ENCODE measurements around the gene SYVN1.

Gene SYVN1

GRCh38 chr11:65103476-65103875 is 30.8 kb downstream of the SYVN1 start:
- H3K4me3 ChIP-seq (replicated peaks in 1 of 2; ENCODE audit: low read depth in 2 of 2, low read length in 2 of 2) = no peak overlapping the region
- no peak for TF ChIP-seq CTCF (IDR thresholded peaks at IDR 0.05; ENCODE audit: low read depth, low read length)
- DNase-seq (ENCODE audit: low read depth in 2 of 2) = no peak

- TF ChIP-seq CTCF (IDR thresholded peaks at IDR 0.05; ENCODE audit: low read depth, low read length) = no peak
- H3K4me3 ChIP-seq (replicated peaks in 1 of 2; ENCODE audit: low read depth in 2 of 2, low read length in 2 of 2) = no peak overlapping the region
- peak; percentile 20 to 46 for DNase-seq (ENCODE audit: low read depth in 2 of 2)
Observed at GRCh38 chr11:65102142-65103095, 31.9 kb downstream of the SYVN1 start.

- TF ChIP-seq CTCF (IDR thresholded peaks at IDR 0.05; ENCODE audit: low read depth, low read length) = no peak
- peak in 1 of 2 donors; percentile 79 for DNase-seq (ENCODE audit: low read depth in 2 of 2)
- no peak overlapping the region for H3K4me3 ChIP-seq (replicated peaks in 1 of 2; ENCODE audit: low read depth in 2 of 2, low read length in 2 of 2)
Observed at GRCh38 chr11:65100674-65101350, 33.5 kb downstream of the SYVN1 start.

DNA sequence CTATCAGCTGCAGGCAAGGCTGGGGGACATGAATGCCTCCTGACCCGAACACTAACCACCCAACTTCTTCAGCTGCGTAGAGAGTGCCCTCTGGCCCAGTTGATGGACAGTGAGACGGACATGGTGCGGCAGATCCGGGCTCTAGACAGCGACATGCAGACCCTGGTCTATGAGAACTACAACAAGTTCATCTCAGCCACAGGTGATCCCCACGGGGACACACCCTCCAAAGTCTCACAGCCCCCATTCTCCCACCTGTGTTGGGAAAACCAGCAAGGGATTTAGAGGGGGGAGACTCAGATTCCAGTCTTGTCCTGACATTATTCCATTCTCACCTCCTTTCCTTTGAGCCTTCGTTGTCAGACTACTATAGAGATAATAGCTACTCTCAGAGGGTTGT is 37.4 kb downstream of the SYVN1 start:
- no peak for DNase-seq (ENCODE audit: low read depth in 2 of 2)

DNA sequence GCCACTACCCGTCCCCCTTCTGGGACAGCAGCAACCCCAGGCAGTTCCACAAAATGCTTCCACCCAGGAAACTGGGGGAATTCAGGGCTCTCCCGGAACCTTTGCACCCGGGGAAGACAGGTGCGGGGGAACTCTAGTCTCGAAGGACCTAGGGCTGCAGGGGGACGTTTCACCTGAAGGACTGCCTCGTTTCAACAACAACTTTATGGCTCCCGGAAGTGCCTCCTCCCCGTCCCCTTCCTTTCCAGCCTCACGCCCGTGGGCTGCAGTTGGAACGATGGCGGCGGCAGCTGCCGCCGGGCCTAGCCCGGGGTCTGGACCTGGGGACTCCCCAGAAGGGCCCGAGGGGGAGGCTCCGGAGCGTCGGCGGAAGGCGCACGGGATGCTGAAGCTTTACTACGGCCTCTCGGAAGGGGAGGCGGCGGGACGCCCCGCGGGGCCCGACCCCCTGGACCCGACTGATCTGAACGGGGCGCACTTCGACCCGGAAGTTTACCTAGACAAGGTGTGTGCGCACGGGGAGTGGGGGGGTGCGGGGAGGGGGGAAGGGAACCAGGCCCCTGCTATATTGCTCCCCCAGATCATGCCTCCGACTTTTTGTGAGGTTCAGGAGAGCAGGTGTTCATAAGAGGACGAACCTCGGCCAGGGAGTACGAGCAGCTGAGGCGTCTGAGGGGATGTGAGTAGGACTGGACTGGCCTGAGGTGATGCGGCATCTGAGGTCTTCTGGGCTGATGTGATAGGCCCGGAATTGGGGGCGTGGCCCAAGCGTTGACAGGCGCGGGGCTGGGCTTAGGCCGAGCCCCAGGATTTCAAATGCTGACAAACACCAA is 38.1 kb downstream of the SYVN1 start, which contains the start of gene VPS51:
TSS of gene VPS51 (plus strand) at position 241 of the 833 bp plus-strand sequence. CDS start at position 278, 37 bp downstream.
- TF ChIP-seq CTCF (IDR thresholded peaks at IDR 0.05; ENCODE audit: low read depth, low read length) = no peak
- peak within 1 kb of the TSS; percentile 69 to 73 for H3K4me3 ChIP-seq (replicated peaks in 1 of 2; ENCODE audit: low read depth in 2 of 2, low read length in 2 of 2)
- peak; percentile 91 to 95 for DNase-seq (ENCODE audit: low read depth in 2 of 2)

More for the DNA sequence above, 37.4 kb downstream of the SYVN1 start:
- H3K4me3 ChIP-seq (replicated peaks in 1 of 2; ENCODE audit: low read depth in 2 of 2, low read length in 2 of 2) = peak overlapping the region; percentile 69 to 73
- no peak for TF ChIP-seq CTCF (IDR thresholded peaks at IDR 0.05; ENCODE audit: low read depth, low read length)

DNA sequence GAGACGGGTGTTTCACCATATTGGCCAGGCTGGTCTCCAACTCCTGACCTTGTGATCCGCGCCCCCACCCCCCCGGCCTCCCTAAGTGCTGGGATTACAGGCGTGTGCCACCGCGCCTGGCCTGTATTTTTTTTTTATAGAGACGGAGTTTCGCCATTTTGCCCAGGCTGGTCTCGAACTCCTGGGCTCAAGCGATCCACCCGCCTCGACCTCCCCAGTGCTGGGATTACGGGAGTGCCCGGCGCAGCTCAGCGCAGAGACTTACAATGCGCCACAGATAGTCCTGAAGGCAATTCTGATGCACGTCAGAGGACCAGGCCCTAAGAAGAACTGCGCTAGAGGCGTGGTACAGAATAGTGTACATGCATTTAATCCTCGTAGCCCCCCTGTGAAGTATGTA is 38.9 kb downstream of the SYVN1 start:
- TF ChIP-seq CTCF (IDR thresholded peaks at IDR 0.05; ENCODE audit: low read depth, low read length) = no peak
- H3K4me3 ChIP-seq (replicated peaks in 1 of 2; ENCODE audit: low read depth in 2 of 2, low read length in 2 of 2) = peak overlapping the region; percentile 69 to 73
- DNase-seq (ENCODE audit: low read depth in 2 of 2) = no peak
